Measurements from ENCODE around the gene FOXO6.
A peak's percentile ranks its signal among the peaks of the same experiment; 100 is the strongest.

The FOXO6 gene

DNA sequence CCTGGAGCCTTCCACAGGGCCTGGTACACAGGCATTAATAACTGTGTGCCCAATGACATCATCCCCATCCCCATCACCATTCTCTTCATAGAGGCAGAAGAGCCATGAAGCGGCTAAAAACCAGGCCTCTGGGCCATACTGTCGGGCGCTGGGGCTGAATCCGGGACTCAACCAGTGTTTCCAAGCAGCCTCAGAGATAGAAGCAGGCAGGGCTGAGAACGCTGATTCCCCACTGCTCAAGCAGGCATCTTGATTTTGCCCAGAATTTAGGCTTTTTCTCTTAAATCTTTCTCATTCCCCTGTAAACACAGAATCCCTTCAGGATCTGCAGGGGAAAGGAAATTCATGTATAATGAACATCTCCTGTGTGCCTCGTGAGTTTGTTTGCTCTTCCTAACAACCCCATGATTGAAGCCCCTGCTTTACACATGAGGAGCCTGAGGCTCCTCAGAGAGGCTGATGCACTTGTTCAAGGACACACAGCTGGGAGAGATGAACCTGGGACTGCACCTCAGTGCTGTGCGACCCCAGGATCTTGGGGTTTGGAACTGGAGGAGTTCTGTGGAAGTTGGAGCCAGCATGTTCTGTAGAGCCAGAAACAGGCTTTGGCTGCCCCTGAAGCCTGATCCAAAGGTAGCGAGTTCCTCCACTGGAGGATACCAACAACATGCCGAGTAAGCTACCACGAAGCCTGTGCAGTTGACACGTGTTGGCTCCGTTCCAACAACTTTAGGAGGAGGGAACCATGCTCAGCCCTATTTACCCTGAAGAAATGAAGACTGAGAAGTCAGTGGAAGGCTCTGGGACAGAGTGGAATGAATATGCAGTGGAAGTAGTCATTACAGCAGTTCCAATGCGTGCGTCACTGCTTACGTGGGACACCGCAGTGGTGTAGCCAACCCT lies 67.8 kb downstream of the FOXO6 start:
- peak; percentile 23 for DNase-seq

DNA sequence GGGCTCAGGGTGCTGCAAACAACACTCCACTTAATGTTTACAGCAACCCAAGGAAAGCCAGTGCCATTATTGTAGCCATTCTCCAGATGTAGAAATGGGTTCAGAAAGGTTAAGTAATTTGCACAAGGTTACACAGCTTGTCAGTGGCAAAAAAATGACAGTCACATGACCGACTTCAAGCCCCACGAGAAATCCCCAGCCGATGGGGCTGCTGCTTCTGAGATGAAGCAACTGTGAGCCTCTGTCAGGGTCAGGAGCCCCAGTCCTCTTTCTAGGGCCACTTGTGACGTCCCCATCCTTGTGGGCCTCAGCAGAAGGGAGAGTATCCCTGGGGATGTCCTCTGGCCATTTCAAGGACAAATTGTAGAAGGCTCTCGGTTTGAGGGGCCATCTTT lies 68.4 kb downstream of the FOXO6 start:
- DNase-seq = no peak

DNA sequence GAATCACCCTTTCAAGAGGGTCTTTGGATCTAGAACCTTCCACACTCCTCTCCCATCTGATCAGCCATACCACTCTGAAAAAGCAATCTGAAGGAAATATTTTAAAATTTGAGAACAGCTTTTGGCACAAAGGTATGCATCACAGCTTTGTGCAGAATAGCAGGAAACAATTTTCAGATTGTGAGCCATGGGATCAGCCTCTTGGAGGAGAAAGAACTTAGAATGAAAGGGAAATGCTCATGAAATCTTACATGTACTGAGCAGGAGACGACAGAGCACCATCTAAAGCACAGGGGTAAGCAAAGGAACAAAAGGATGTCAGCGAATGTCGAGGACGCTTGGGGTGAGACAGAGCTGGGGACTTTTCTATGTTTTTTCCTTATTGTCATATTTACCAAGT lies 68.8 kb downstream of the FOXO6 start:
- DNase-seq = no peak

DNA sequence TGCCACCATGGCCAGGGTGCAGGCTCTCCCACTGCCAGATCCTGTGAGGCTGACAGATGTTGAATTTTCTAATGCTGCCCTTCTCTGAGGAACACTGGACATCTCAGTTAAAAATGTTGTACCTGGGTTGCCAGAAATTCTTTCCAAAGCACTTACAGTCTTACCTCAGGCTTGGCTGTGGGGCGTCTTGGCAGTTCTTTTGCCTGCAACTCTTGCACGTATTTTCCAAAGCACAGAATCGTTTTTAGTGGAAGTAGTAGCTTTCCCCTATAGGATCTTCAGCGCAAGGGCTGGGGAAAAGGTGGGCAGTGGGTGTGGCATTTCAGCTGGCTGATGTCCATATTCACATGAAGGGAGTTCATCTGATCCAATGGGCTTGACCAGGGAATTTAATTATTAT lies 69.3 kb downstream of the FOXO6 start:
- no peak for DNase-seq

DNA sequence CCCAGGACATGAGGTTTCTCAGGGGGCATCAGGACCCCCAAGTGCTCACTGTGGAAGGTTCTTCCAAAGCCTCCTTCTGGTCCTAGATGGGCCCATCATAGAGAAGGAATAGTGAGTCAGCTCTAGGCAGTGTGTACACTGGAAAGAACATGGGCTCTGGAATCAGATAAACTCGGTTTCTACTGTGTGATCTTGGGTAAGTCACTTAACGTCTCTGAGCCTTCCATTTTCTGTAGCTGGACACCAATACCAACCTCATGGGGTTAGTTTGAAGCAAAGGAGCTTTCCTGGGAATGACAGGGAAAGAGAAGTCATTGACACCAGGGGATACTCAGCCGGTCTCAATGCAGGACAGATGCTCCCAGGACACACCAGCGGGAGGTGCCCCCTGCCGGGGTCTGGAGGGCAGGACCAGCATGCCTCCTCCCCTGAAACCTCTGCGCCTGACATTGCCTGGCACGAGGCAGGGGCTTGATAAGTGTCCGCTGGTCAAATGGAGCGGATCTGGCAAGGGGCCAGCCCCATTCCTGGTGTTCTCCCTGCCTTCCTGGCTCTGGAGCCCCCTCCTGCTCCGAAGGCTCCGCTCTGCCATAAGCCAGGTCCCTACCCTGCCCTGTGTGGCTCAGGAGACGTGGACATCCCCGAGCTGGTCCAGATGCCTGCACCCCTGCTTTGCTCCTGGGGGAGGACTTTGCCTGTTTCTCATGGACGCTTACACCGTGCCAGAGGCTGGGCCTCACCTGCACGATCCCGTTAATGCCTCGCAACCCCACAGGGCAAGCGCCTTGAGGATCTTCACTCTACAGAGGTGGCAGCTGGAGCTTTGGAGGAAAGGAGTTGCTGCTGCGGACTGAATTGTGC lies 70.5 kb downstream of the FOXO6 start:
- no peak for DNase-seq

Measured in hematopoietic multipotent progenitor cell treated with erythropoietin and hydrocortisone succinate and interleukin-3 and kit ligand, for 4 days (in vitro differentiated cells).